Measurements from ENCODE around the gene MRPL37. TPM values are rescaled to one million over a fixed set of nuclear protein-coding genes. Genes with fewer than 3 reads are reported as not detected.

MRPL37 gene
- 33.6 TPM for total RNA-seq

DNA sequence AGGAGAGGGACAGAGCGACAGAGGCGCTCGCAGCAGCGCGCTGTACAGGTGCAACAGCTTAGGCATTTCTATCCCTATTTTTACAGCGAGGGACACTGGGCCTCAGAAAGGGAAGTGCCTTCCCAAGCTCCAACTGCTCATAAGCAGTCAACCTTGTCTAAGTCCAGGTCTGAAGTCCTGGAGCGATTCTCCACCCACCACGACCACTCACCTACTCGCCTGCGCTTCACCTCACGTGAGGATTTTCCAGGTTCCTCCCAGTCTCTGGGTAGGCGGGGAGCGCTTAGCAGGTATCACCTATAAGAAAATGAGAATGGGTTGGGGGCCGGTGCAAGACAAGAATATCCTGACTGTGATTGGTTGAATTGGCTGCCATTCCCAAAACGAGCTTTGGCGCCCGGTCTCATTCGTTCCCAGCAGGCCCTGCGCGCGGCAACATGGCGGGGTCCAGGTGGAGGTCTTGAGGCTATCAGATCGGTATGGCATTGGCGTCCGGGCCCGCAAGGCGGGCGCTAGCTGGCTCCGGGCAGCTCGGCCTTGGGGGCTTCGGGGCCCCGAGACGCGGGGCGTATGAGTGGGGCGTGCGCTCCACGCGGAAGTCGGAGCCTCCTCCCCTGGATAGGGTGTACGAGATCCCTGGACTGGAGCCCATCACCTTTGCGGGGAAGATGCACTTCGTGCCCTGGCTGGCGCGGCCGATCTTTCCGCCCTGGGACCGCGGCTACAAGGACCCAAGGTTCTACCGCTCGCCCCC, at the start of gene MRPL37, which contains the start of gene CYB5RL:
Gene MRPL37 (plus strand): TSS at position 403 of the 754 bp plus-strand sequence. CDS start 77 bp downstream, at position 480.
Gene CYB5RL (minus strand): TSS at position 266 of the 754 bp plus-strand sequence. CDS start 4,414 bp downstream, outside the sequence.

DNA sequence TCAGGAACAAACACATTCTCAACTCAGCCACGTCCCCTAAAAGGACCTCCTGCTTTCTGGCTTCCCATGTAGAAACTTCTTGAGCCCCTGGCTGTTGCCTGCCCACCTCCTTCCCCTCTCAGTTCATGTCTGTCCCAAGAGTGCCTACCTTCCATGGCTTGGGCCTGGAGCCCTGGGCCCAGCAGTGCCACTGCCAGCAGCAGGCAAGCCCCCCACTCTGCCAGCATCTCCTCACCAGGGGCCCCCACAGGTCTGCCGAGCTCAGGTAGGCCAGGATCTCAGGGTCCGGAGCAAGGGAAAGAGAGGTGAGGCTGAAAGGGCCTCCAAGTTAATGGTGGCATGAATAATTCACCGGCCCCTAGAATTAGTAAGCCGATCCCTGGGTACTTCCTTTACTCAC, 47.3 kb upstream of the MRPL37 start, which contains the start of gene CDCP2:
Gene CDCP2 (minus strand): TSS at position 305 of the 400 bp plus-strand sequence. CDS start 78 bp downstream, at position 227.

Other genes starting within 250 kb of the MRPL37 start
- gene LDLRAD1, start 182.0 kb upstream of the MRPL37 start, total RNA-seq = not detected
- gene TMEM59, start 147.0 kb upstream of the MRPL37 start, total RNA-seq = 174 TPM
- gene TCEANC2, start 146.6 kb upstream of the MRPL37 start, total RNA-seq = 7.1 TPM
- gene CDCP2, start 47.2 kb upstream of the MRPL37 start, total RNA-seq = not detected
- 10.9 TPM for gene CYB5RL, start 137 bp upstream of the MRPL37 start, total RNA-seq
- 43.4 TPM for gene SSBP3, start 206.2 kb downstream of the MRPL37 start, total RNA-seq